IMR-90 (cell line): ENCODE results near the gene ARHGAP10. TPM values are rescaled to one million over a fixed set of nuclear protein-coding genes. Genes with fewer than 3 reads are reported as not detected.

Source experiments
- ATAC-seq: fragments of 200-7000 bp; cut with Tn5 transposase; 2 replicates; pipeline ENCODE4 v1.9.1; 2020; ENCODE audit warnings: low read depth, mild to moderate bottlenecking, moderate library complexity
- BruUV-seq: library from RNA; stranded (reverse); fragments of 400-500 nt; replicated peaks from 2 replicates; lab custom pipeline; 2021; lab: Mats Ljungman, UMichigan
- CTCF ChIA-PET: fragments of 300-600 bp; formaldehyde crosslinking; extraction: SDS; loops from one replicate; lab custom pipeline; 2021; ENCODE audit warnings: antibody characterized with exemption; lab: Yijun Ruan, JAX
- POLR2A ChIA-PET: fragments of 300-600 bp; sonication (Branson Sonifier 250); formaldehyde crosslinking; loops from one replicate; lab custom pipeline; 2022; ENCODE audit warnings: antibody characterized with exemption; ENCODE audit not compliant: unreplicated experiment; lab: Charles Lee
- DNase-seq: peaks from one replicate; pipeline ENCODE4 v3.0.0; 2013
- H2AFZ ChIP-seq: replicated peaks from 2 replicates; pipeline ENCODE3; 2013; ENCODE audit warnings: low read length, mild to moderate bottlenecking; ENCODE audit not compliant: poor library complexity
- H2AK5ac ChIP-seq: 2 replicates; pipeline ENCODE4 v1.6.1; 2013; ENCODE audit warnings: low read depth, low read length, inconsistent platforms
- H2AK9ac ChIP-seq: replicated peaks from 2 replicates; pipeline ENCODE3; 2013; ENCODE audit warnings: mild to moderate bottlenecking, low read depth, low read length, moderate library complexity; ENCODE audit not compliant: poor library complexity
- H2BK120ac ChIP-seq: 2 replicates; pipeline ENCODE4 v1.6.1; 2013; ENCODE audit warnings: low read depth, low read length, inconsistent platforms
- H2BK15ac ChIP-seq: 3 replicates; pipeline ENCODE4 v1.6.1; 2013; ENCODE audit warnings: low read depth, low read length, inconsistent platforms
- H2BK20ac ChIP-seq: 2 replicates; pipeline ENCODE4 v1.6.1; 2013; ENCODE audit warnings: low read depth, mild to moderate bottlenecking, inconsistent platforms, low read length, moderate library complexity
- H2BK5ac ChIP-seq: 2 replicates; pipeline ENCODE4 v1.6.1; 2013; ENCODE audit warnings: mild to moderate bottlenecking, low read depth, low read length, inconsistent platforms; ENCODE audit not compliant: poor library complexity, severe bottlenecking
- H3K14ac ChIP-seq: replicated peaks from 2 replicates; pipeline ENCODE4 v1.6.1; 2013; ENCODE audit warnings: low read depth, low read length, inconsistent platforms
- H3K18ac ChIP-seq: 2 replicates; pipeline ENCODE4 v1.6.1; 2013; ENCODE audit warnings: low read depth, low read length, control low read depth
- H3K23ac ChIP-seq: 2 replicates; pipeline ENCODE4 v1.6.1; 2013; ENCODE audit warnings: low read depth, low read length, inconsistent platforms
- H3K27ac ChIP-seq: 2 replicates; pipeline ENCODE4 v1.5.1; 2013; ENCODE audit warnings: mild to moderate bottlenecking, control low read depth, low read length; ENCODE audit not compliant: insufficient read depth
- H3K27me3 ChIP-seq: 2 replicates; pipeline ENCODE4 v1.6.1; 2013; ENCODE audit warnings: low read length; ENCODE audit not compliant: control insufficient read depth, insufficient read depth
- H3K36me3 ChIP-seq: 2 replicates; pipeline ENCODE4 v1.6.1; 2013; ENCODE audit warnings: low read length, mixed read lengths; ENCODE audit not compliant: control insufficient read depth, insufficient read depth
- H3K4ac ChIP-seq: 2 replicates; pipeline ENCODE4 v1.6.1; 2013; ENCODE audit warnings: low read depth, low read length, inconsistent platforms
- H3K4me1 ChIP-seq: 2 replicates; pipeline ENCODE4 v1.6.1; 2013; ENCODE audit warnings: low read length, mixed read lengths; ENCODE audit not compliant: control insufficient read depth, insufficient read depth
- H3K4me2 ChIP-seq: 2 replicates; pipeline ENCODE4 v1.6.1; 2013; ENCODE audit warnings: low read depth, mild to moderate bottlenecking, control low read depth, low read length, moderate library complexity
- H3K4me3 ChIP-seq: 2 replicates; pipeline ENCODE4 v1.5.1; 2013; ENCODE audit warnings: low read depth, mild to moderate bottlenecking, control low read depth, low read length, moderate library complexity; ENCODE audit not compliant: insufficient read depth
- H3K56ac ChIP-seq: 2 replicates; pipeline ENCODE4 v1.6.1; 2013; ENCODE audit warnings: low read length, inconsistent platforms; ENCODE audit not compliant: insufficient read depth; ENCODE audit errors: extremely low read depth
- H3K79me1 ChIP-seq, 2 experiments: 2 replicates each; pipeline ENCODE4 v1.6.1; 2013; ENCODE audit warnings: low read length in 2 of 2, inconsistent platforms in 1 of 2, low read depth in 1 of 2
- H3K9ac ChIP-seq: 2 replicates; pipeline ENCODE4 v1.6.1; 2013; ENCODE audit warnings: low read depth, low read length, control low read depth
- H3K9me1 ChIP-seq: 2 replicates; pipeline ENCODE4 v1.6.1; 2013; ENCODE audit warnings: low read length, inconsistent platforms; ENCODE audit not compliant: insufficient read depth
- H3K9me3 ChIP-seq: 2 replicates; pipeline ENCODE4 v1.6.1; 2013; ENCODE audit warnings: low read length; ENCODE audit not compliant: control insufficient read depth, insufficient read depth
- H4K20me1 ChIP-seq: 2 replicates; pipeline ENCODE4 v1.6.1; 2013; ENCODE audit warnings: low read length, inconsistent platforms; ENCODE audit not compliant: insufficient read depth
- H4K5ac ChIP-seq: 2 replicates; pipeline ENCODE4 v1.6.1; 2013; ENCODE audit warnings: mild to moderate bottlenecking, low read depth, low read length, control low read depth
- H4K8ac ChIP-seq, 2 experiments: 2 replicates each; pipeline ENCODE4 v1.6.1; 2013; ENCODE audit warnings: low read depth in 2 of 2, low read length in 2 of 2, control low read depth in 1 of 2, inconsistent platforms in 1 of 2
- H4K91ac ChIP-seq: 2 replicates; pipeline ENCODE4 v1.6.1; 2013; ENCODE audit warnings: low read depth, low read length, inconsistent platforms; ENCODE audit not compliant: insufficient read depth
- BHLHE40 ChIP-seq: fragments of 150-350 bp; IDR thresholded peaks from 2 replicates; pipeline ENCODE4 v1.6.1; 2016; ENCODE audit warnings: mild to moderate bottlenecking, low read depth, low read length
- CEBPB ChIP-seq: IDR thresholded peaks from 2 replicates; pipeline ENCODE4 v1.6.1; 2012; ENCODE audit warnings: low read depth, low read length, improper control_type of control experiment
- MAFK ChIP-seq: IDR thresholded peaks from 2 replicates; pipeline ENCODE4 v1.6.1; 2012; ENCODE audit warnings: low read depth, low read length, improper control_type of control experiment
- MAZ ChIP-seq: IDR thresholded peaks from 2 replicates; pipeline ENCODE4 v1.6.1; 2012; ENCODE audit warnings: low read depth, mild to moderate bottlenecking, low read length, improper control_type of control experiment, moderate library complexity, borderline replicate concordance
- MXI1 ChIP-seq: IDR thresholded peaks from 2 replicates; pipeline ENCODE4 v1.6.1; 2012; ENCODE audit warnings: low read depth, mild to moderate bottlenecking, low read length, moderate library complexity, borderline replicate concordance
- NFE2L2 ChIP-seq: fragments of 150-350 bp; IDR thresholded peaks from 2 replicates; pipeline ENCODE4 v1.6.1; 2016; ENCODE audit warnings: low read depth, mild to moderate bottlenecking, low read length
- WGBS, 2 experiments: methylation state at CpG; one replicate each; pipeline versions ENCODE4 v1.1.5 to v1.1.7; 2013; ENCODE audit warnings: missing lambda C conversion rate in 2 of 2; ENCODE audit not compliant: insufficient read length in 1 of 2; ENCODE audit errors: extremely low coverage in 2 of 2; 5-methylcytosine and 5-hydroxymethylcytosine counted together
- dilution Hi-C: fragments of 300-500 bp; cut with HindIII; formaldehyde crosslinking; loops from one replicate; pipeline ENCODE4 v1.14.3; 2018; ENCODE audit warnings: low sequenced_read_pairs; ENCODE audit not compliant: unreplicated experiment
- in situ Hi-C: fragments of 300-500 bp; cut with MboI; formaldehyde crosslinking; loops from 3 replicates; pipeline ENCODE4 v1.14.3; 2019; ENCODE audit warnings: low sequenced_read_pairs, inconsistent platforms, mixed read lengths
- intact Hi-C: fragments of 100-400 bp; cut with micrococcal nuclease; formaldehyde crosslinking; loops from 2 replicates; pipeline ENCODE4 v1.10.0; 2022
- polyA plus RNA-seq, 3 experiments: library from polyadenylated mRNA; depleted of rRNA; stranded (reverse); fragments of >200 nt; gene quantifications; 2 replicates each; pipeline ENCODE4 v1.2.3, GENCODE V29; 2012; ENCODE audit warnings: low replicate concordance in 1 of 3
- total RNA-seq: library from RNA; depleted of rRNA; stranded (reverse); fragments of >200 nt; gene quantifications from 2 replicates; pipeline ENCODE4 v1.2.3, GENCODE V29; 2012

ARHGAP10 gene
- total and polyA plus RNA-seq, 2 of the 4 experiments (the other 2 are of a cell fraction): 27.1 to 29.4 TPM

DNA sequence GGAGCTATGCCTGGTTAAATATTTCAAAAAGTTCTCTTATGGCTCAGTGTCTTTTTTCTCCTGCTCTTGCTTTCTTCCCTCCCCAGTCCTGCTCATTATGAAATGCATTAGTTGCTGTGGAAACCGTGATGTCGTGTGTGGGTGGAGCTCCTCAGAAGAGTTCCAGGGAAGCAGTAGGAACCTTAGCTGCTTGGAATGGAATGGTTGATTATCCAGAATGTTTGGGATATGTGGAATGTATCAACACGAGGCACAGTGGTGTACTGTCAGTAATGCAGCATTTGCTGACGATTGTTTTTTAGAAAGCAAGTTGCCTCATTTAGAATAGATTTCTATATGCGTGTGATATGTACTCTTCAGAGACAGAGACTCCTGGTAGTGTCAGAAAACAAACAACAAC is 333.2 kb downstream of the ARHGAP10 start:
- peak; percentile 96 for ATAC-seq

More for the DNA sequence above, 333.2 kb downstream of the ARHGAP10 start:
- Histone ChIP-seq H3K79me1 (peaks cover 21 to 61% of the 10 kb centered on the region in 2 experiments), H3K56ac (no peak overlapping the region), H3K27ac (no peak overlapping the region), H3K23ac (no peak overlapping the region), H2BK5ac (no peak overlapping the region), H4K5ac (no peak overlapping the region), H3K4ac (no peak overlapping the region), H2BK15ac (no peak overlapping the region), H4K8ac (no peak overlapping the region), H2AK5ac (no peak overlapping the region), H3K4me1 (peaks cover 8% of the 10 kb centered on the region; the same call in 1 of the 2 replicates), H2AFZ (no peak overlapping the region), H2BK20ac (no peak overlapping the region), H2BK120ac (no peak overlapping the region), H3K4me2 (no peak overlapping the region), H3K18ac (no peak overlapping the region), H3K4me3 (no peak overlapping the region), H3K9me3 (no peaks in the 10 kb centered on the region), H3K36me3 (peaks cover 11% of the 10 kb centered on the region), H3K9ac (no peak overlapping the region), H4K91ac (no peak overlapping the region), H3K27me3 (no peaks in the 10 kb centered on the region), H3K14ac (no peak overlapping the region), H3K9me1 (peaks cover 22% of the 10 kb centered on the region), H4K20me1 (no peaks in the 10 kb centered on the region), H2AK9ac (no peak overlapping the region)
- intact Hi-C loops: no loop called here
- ChIA-PET CTCF (interaction anchor here (0.8 kb wide), 1 partner anchor 12 kb away, joined by 3 read pairs; no protein-coding TSS in a partner anchor), POLR2A (interaction anchor here (0.5 kb wide), 1 partner anchor 13 kb away, joined by 3 read pairs; no protein-coding TSS in a partner anchor)
- 20% methylated on average over 1 of the region's 5 CpGs; no CpG with 5 or more reads in 1 of the 2 experiments for WGBS, 2 experiments
- DNase-seq: peak; percentile 90
- BruUV-seq: no TSS peak
- dilution Hi-C loops: no loop called here
- in situ Hi-C loops: no loop called here
- TF ChIP-seq CEBPB (peak; percentile 57; the same call in 1 of the 2 replicates), BHLHE40 (peak; percentile 6; the same call in 1 of the 2 replicates), MAZ (peak; percentile 13; the same call in 1 of the 2 replicates), NFE2L2 (no peak), MXI1 (peak; percentile 49; the same call in 1 of the 2 replicates), MAFK (peak; percentile 66)
